ENCODE data around the gene CAPS2.

DNA sequence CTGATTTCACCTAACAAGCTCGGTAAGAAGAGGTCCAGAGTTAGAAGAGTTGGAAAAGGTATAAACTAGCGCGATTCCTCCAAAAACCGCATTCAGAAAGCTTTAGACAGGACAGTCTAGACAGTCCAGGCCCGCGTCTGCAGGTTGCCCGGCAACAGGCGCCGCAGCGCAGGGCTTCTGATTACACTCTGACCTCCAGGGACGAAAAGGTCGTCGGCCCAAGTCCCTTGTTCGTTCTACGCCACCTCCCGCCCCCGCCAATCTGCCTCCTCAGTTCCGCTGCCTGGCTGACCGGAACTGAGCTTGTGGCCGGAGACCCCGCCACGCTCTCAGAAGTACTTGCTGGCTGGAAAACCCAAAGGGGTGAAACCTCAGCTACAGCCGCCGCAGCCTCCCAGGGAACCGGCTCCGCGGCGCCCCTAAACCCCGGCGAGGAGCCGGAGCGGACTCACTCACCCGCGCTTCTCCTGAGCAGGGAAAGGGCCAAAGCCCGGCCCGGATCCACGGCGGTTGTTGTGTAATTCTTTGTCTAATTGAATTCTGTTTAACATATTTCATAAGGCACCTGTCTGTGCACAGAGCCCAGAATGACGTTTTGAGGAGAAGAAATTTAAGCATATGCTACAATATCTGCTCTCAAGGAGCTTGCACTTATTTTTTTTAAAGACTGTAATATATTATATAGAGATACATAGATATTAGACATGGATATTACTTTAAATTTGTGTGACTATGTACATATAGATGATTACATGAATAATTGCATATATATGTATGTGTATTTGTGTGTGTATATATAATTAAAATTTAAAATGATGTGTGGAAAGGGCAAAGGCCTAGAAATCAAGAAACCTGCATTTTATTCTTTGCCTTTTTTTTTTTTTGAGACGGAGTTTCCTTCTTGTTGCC lies at the start of gene CAPS2:
- no peak for TF ChIP-seq CTCF (IDR thresholded peaks at IDR 0.05)
- TF ChIP-seq POLR2AphosphoS5 (IDR thresholded peaks at IDR 0.05) = peak in 1 of 3 donors; percentile 14
- no peak for TF ChIP-seq POLR2A (IDR thresholded peaks at IDR 0.05)
- TF ChIP-seq EP300 (IDR thresholded peaks at IDR 0.05) = no peak

All from suprapubic skin (tissue), 4 donors.